ENCODE data around the gene ATG101.

DNA sequence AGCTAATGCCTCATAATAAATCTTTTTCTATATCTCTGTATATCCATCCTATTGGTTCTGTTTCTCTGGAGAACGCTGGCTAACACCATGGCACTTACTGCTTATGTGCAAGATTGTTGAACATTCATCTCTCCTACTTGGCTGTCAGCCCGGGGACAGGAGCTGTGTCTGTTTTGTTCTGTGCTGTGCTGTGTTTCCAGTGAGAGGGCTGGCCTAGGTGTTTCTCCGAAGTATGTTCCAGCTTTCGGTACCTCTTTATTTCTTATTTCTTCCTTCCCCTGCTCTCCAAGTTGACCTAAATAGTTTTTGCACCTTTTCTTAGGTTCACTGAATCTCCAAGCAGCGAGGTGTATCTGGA lies 37.4 kb upstream of the ATG101 start:
- TF ChIP-seq, protein P1, sequence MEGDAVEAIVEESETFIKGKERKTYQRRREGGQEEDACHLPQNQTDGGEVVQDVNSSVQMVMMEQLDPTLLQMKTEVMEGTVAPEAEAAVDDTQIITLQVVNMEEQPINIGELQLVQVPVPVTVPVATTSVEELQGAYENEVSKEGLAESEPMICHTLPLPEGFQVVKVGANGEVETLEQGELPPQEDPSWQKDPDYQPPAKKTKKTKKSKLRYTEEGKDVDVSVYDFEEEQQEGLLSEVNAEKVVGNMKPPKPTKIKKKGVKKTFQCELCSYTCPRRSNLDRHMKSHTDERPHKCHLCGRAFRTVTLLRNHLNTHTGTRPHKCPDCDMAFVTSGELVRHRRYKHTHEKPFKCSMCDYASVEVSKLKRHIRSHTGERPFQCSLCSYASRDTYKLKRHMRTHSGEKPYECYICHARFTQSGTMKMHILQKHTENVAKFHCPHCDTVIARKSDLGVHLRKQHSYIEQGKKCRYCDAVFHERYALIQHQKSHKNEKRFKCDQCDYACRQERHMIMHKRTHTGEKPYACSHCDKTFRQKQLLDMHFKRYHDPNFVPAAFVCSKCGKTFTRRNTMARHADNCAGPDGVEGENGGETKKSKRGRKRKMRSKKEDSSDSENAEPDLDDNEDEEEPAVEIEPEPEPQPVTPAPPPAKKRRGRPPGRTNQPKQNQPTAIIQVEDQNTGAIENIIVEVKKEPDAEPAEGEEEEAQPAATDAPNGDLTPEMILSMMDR (conservative IDR thresholded peaks at IDR 0.05; ENCODE audit: low read length) = no peak
- no peak for TF ChIP-seq EZH2phosphoT487 (IDR thresholded peaks at IDR 0.05; ENCODE audit: borderline replicate concordance, low read depth, low read length)

All from OCI-LY7 (cell line).